GM23338 (cell line): ENCODE measurements around the gene UBE2J1. TPM values are rescaled to one million over a fixed set of nuclear protein-coding genes. Genes with fewer than 3 reads are reported as not detected.

Source experiments
- ATAC-seq: fragments of 200-7000 bp; cut with Tn5 transposase; 3 replicates; pipeline ENCODE4 v1.9.1; 2020
- DNase-seq: peaks from one replicate; pipeline ENCODE4 v3.0.0-alpha.2; 2015; ENCODE audit warnings: low spot score
- H2AFZ ChIP-seq: fragments of 200-600 bp; sonication (generic); 2 replicates; pipeline ENCODE4 v1.8.0; 2016; ENCODE audit warnings: antibody characterized with exemption, mild to moderate bottlenecking, moderate library complexity
- H3F3A ChIP-seq: fragments of 200-600 bp; sonication (generic); replicated peaks from 2 replicates; pipeline ENCODE4 v1.8.0; 2017; ENCODE audit warnings: antibody characterized with exemption, mixed run types, low read depth
- H3K27ac ChIP-seq: fragments of 200-600 bp; sonication (generic); 2 replicates; pipeline ENCODE4 v1.6.1; 2016; ENCODE audit warnings: low read depth
- H3K27me3 ChIP-seq: fragments of 200-600 bp; sonication (generic); 2 replicates; pipeline ENCODE4 v1.8.0; 2016; ENCODE audit warnings: mild to moderate bottlenecking, mixed run types, moderate library complexity; ENCODE audit not compliant: insufficient read depth
- H3K36me3 ChIP-seq: fragments of 200-600 bp; sonication (generic); 2 replicates; pipeline ENCODE4 v1.8.0; 2016; ENCODE audit warnings: mild to moderate bottlenecking; ENCODE audit not compliant: insufficient read depth
- H3K4me1 ChIP-seq: fragments of 200-600 bp; sonication (generic); 2 replicates; pipeline ENCODE4 v1.8.0; 2016; ENCODE audit warnings: mild to moderate bottlenecking, moderate library complexity; ENCODE audit not compliant: insufficient read depth
- H3K4me2 ChIP-seq: fragments of 200-600 bp; sonication (generic); 2 replicates; pipeline ENCODE4 v1.7.1; 2017; ENCODE audit warnings: mixed run types
- H3K4me3 ChIP-seq: fragments of 200-600 bp; sonication (generic); 2 replicates; pipeline ENCODE4 v1.6.1; 2016; ENCODE audit warnings: mixed run types
- H3K79me2 ChIP-seq: fragments of 200-600 bp; sonication (generic); replicated peaks from 2 replicates; pipeline ENCODE4 v1.8.0; 2017; ENCODE audit warnings: mild to moderate bottlenecking; ENCODE audit not compliant: insufficient read depth
- H3K9me2 ChIP-seq: fragments of 200-600 bp; sonication (generic); 2 replicates; pipeline ENCODE4 v1.8.0; 2017; ENCODE audit not compliant: insufficient read depth
- H4K20me1 ChIP-seq: fragments of 200-600 bp; sonication (generic); replicated peaks from 2 replicates; pipeline ENCODE4 v1.8.0; 2017; ENCODE audit warnings: mild to moderate bottlenecking; ENCODE audit not compliant: insufficient read depth
- H3K27ac Mint-ChIP-seq: 2 replicates; pipeline ENCODE4 v1.8.0; 2020; ENCODE audit warnings: inconsistent platforms, mild to moderate bottlenecking, moderate library complexity, mixed read lengths
- H3K27me3 Mint-ChIP-seq: 3 replicates; pipeline ENCODE4 v1.8.0; 2022; ENCODE audit warnings: low read depth, mild to moderate bottlenecking, moderate library complexity, mixed read lengths, inconsistent platforms; ENCODE audit not compliant: insufficient read depth, poor library complexity
- H3K36me3 Mint-ChIP-seq: 3 replicates; pipeline ENCODE4 v1.8.0; 2021; ENCODE audit warnings: low read depth, mild to moderate bottlenecking, inconsistent platforms, moderate library complexity, mixed read lengths
- H3K4me1 Mint-ChIP-seq: 3 replicates; pipeline ENCODE4 v1.8.0; 2020; ENCODE audit warnings: mild to moderate bottlenecking, inconsistent platforms, mixed read lengths
- H3K4me3 Mint-ChIP-seq: 3 replicates; pipeline ENCODE4 v1.8.0; 2021; ENCODE audit warnings: moderate library complexity, mild to moderate bottlenecking, inconsistent platforms, mixed read lengths
- H3K9me3 Mint-ChIP-seq: 3 replicates; pipeline ENCODE4 v1.8.0; 2020; ENCODE audit warnings: moderate library complexity, mild to moderate bottlenecking, inconsistent platforms, mixed read lengths
- CREB1 ChIP-seq: fragments of 250-450 bp; sonication (Bioruptor Pico); IDR thresholded peaks from 2 replicates; pipeline ENCODE4 v1.5.0; 2020; ENCODE audit warnings: low read depth, mild to moderate bottlenecking, moderate library complexity
- EZH2 ChIP-seq: fragments of 200-600 bp; sonication (generic); IDR thresholded peaks from one replicate; pipeline ENCODE4 v1.8.0; 2017; ENCODE audit warnings: antibody characterized with exemption, mild to moderate bottlenecking, low read depth; ENCODE audit not compliant: unreplicated experiment
- EZH2phosphoT487 ChIP-seq: fragments of 200-600 bp; sonication (generic); IDR thresholded peaks from one replicate; pipeline ENCODE4 v1.8.1; 2018; ENCODE audit warnings: antibody characterized with exemption; ENCODE audit not compliant: unreplicated experiment
- JUNB ChIP-seq: IDR thresholded peaks from one replicate; pipeline ENCODE4 v1.6.1; 2016; ENCODE audit warnings: antibody characterized with exemption; ENCODE audit not compliant: unreplicated experiment
- NANOG ChIP-seq: IDR thresholded peaks from 2 replicates; pipeline ENCODE4 v1.6.1; 2016; ENCODE audit warnings: antibody characterized with exemption, borderline replicate concordance
- REST ChIP-seq: IDR thresholded peaks from one replicate; pipeline ENCODE4 v1.6.1; 2018; ENCODE audit warnings: antibody characterized with exemption; ENCODE audit not compliant: unreplicated experiment
- STAT1 ChIP-seq: IDR thresholded peaks from one replicate; pipeline ENCODE4 v1.6.1; 2016; ENCODE audit warnings: antibody characterized with exemption; ENCODE audit not compliant: unreplicated experiment
- ZNF114 ChIP-seq: fragments of 250-450 bp; sonication (Bioruptor Pico); IDR thresholded peaks from 2 replicates; pipeline ENCODE4 v1.5.0; 2020; ENCODE audit warnings: mild to moderate bottlenecking, moderate library complexity
- ZNF331 ChIP-seq: fragments of 250-450 bp; sonication (Bioruptor Pico); IDR thresholded peaks from 2 replicates; pipeline ENCODE4 v1.5.0; 2020; ENCODE audit warnings: low read depth, mild to moderate bottlenecking, moderate library complexity
- polyA plus RNA-seq: library from polyadenylated mRNA; unstranded; fragments of >200 nt; fragmentation: Nextera tagmentation; extraction: Ambion mirVana; gene quantifications from 2 replicates; pipeline ENCODE4 v1.2.1, GENCODE V29; 2016
- total RNA-seq: library from RNA; depleted of rRNA; stranded (reverse); fragments of >200 nt; shearing (Covaris generic); gene quantifications from 2 replicates; pipeline ENCODE4 v1.2.3, GENCODE V29; 2014
- TF ChIP-seq, protein P1 (sequence below), 2 experiments: fragments of 200-600 bp in 1 of 2; sonication (generic) in 1 of 2; conservative IDR thresholded peaks; 2 replicates each; pipeline versions ENCODE4 v1.5.1 to v1.6.1; 2016 to 2017; ENCODE audit warnings: antibody characterized with exemption in 2 of 2, low read depth in 2 of 2, mild to moderate bottlenecking in 2 of 2, moderate library complexity in 1 of 2
- TF ChIP-seq, protein P2 (sequence below): IDR thresholded peaks from 2 replicates; pipeline ENCODE4 v1.6.1; 2016; ENCODE audit warnings: antibody characterized with exemption

Gene UBE2J1
- total and polyA plus RNA-seq, 2 experiments from 2014 or later: 7.5 to 13.1 TPM

- Histone ChIP-seq H3K9me2 (no peaks in the 10 kb centered on the region), H3K4me2 (no peak overlapping the region), H3K79me2 (no peaks in the 10 kb centered on the region), H3K4me1 (0 out of 2 replicates have a peak, but pooled peaks cover 4% of the 10 kb centered on the region), H3K27ac (no peak overlapping the region), H3K4me3 (no peak overlapping the region), H2AFZ (no peak overlapping the region), H3F3A (no peaks in the 10 kb centered on the region; the same call in 1 of the 2 replicates), H3K27me3 (0 out of 2 replicates have a peak, but pooled peaks cover 3% of the 10 kb centered on the region), H3K36me3 (no peaks in the 10 kb centered on the region), H4K20me1 (no peaks in the 10 kb centered on the region)
- DNase-seq: no peak
- no peaks in the 10 kb centered on the region for H3K27me3 Mint-ChIP-seq
- no peaks in the 10 kb centered on the region for H3K9me3 Mint-ChIP-seq
- peaks cover 4% of the 10 kb centered on the region; the same call in 2 of the 3 replicates for H3K4me1 Mint-ChIP-seq
- no peak overlapping the region for H3K27ac Mint-ChIP-seq
- H3K4me3 Mint-ChIP-seq: no peak overlapping the region
- TF ChIP-seq STAT1 (no peak), ZNF331 (CRISPR knock-in tag) (no peak)
- H3K36me3 Mint-ChIP-seq: no peaks in the 10 kb centered on the region
- ATAC-seq: no peak
Observed at GRCh38 chr6:89361171-89361570, 8.6 kb upstream of the UBE2J1 start.

GRCh38 chr6:89360415-89360999 is 8.0 kb upstream of the UBE2J1 start:
- no peak overlapping the region for H3K27ac ChIP-seq
- H4K20me1 ChIP-seq: no peaks in the 10 kb centered on the region
- H3K36me3 ChIP-seq: no peaks in the 10 kb centered on the region
- H2AFZ ChIP-seq: no peak overlapping the region
- DNase-seq (no peak), ATAC-seq (no peak)
- H3K4me1 ChIP-seq: 0 out of 2 replicates have a peak, but pooled peaks cover 4% of the 10 kb centered on the region
- H3K36me3 Mint-ChIP-seq: no peaks in the 10 kb centered on the region
- H3K9me2 ChIP-seq: no peaks in the 10 kb centered on the region
- H3F3A ChIP-seq: no peaks in the 10 kb centered on the region; the same call in 1 of the 2 replicates
- no peaks in the 10 kb centered on the region for H3K27me3 Mint-ChIP-seq
- no peaks in the 10 kb centered on the region for H3K9me3 Mint-ChIP-seq
- no peaks in the 10 kb centered on the region for H3K79me2 ChIP-seq
- H3K4me3 ChIP-seq: no peak overlapping the region
- H3K4me2 ChIP-seq: no peak overlapping the region
- H3K27me3 ChIP-seq: 0 out of 2 replicates have a peak, but pooled peaks cover 3% of the 10 kb centered on the region
- peaks cover 4% of the 10 kb centered on the region; the same call in 2 of the 3 replicates for H3K4me1 Mint-ChIP-seq
- no peak overlapping the region for H3K4me3 Mint-ChIP-seq
- H3K27ac Mint-ChIP-seq: no peak overlapping the region
- TF ChIP-seq EZH2phosphoT487: no peak
- no peak for TF ChIP-seq CREB1 (CRISPR knock-in tag)
- TF ChIP-seq EZH2: no peak
- TF ChIP-seq JUNB: no peak
- TF ChIP-seq REST: no peak
- TF ChIP-seq, protein P1, sequence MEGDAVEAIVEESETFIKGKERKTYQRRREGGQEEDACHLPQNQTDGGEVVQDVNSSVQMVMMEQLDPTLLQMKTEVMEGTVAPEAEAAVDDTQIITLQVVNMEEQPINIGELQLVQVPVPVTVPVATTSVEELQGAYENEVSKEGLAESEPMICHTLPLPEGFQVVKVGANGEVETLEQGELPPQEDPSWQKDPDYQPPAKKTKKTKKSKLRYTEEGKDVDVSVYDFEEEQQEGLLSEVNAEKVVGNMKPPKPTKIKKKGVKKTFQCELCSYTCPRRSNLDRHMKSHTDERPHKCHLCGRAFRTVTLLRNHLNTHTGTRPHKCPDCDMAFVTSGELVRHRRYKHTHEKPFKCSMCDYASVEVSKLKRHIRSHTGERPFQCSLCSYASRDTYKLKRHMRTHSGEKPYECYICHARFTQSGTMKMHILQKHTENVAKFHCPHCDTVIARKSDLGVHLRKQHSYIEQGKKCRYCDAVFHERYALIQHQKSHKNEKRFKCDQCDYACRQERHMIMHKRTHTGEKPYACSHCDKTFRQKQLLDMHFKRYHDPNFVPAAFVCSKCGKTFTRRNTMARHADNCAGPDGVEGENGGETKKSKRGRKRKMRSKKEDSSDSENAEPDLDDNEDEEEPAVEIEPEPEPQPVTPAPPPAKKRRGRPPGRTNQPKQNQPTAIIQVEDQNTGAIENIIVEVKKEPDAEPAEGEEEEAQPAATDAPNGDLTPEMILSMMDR (conservative IDR thresholded peaks at IDR 0.05; ENCODE audit: low read depth in 2 of 2): no peak
- TF ChIP-seq ZNF114 (CRISPR knock-in tag): no peak
- TF ChIP-seq, protein P2, sequence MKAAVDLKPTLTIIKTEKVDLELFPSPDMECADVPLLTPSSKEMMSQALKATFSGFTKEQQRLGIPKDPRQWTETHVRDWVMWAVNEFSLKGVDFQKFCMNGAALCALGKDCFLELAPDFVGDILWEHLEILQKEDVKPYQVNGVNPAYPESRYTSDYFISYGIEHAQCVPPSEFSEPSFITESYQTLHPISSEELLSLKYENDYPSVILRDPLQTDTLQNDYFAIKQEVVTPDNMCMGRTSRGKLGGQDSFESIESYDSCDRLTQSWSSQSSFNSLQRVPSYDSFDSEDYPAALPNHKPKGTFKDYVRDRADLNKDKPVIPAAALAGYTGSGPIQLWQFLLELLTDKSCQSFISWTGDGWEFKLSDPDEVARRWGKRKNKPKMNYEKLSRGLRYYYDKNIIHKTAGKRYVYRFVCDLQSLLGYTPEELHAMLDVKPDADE: no peak
- TF ChIP-seq ZNF331 (CRISPR knock-in tag): no peak
- no peak for TF ChIP-seq NANOG
